Adrenal gland (tissue), 12 donors: ENCODE data around the gene ADGRL2. TPM values are rescaled to one million over a fixed set of nuclear protein-coding genes. Genes with fewer than 3 reads are reported as not detected.

ENCODE experiments used
- DNase-seq, 7 donors: peaks; one replicate each; pipeline ENCODE4 v3.0.0-alpha.2; 2019 to 2020
- H3K27ac ChIP-seq, 5 donors: fragments of 200-600 bp; sonication (generic) in 4 of 5; 1 replicate in 3 of 5; 2 replicates in 2 of 5; pipeline versions ENCODE4 v1.5.1 to v1.8.0; 2016 to 2020; ENCODE audit warnings: mild to moderate bottlenecking in 1 of 5
- H3K27me3 ChIP-seq: fragments of 200-600 bp; 2 replicates; pipeline ENCODE4 v1.8.0; 2021
- H3K36me3 ChIP-seq, 2 donors: fragments of 200-600 bp; replicated peaks in 1 of 2; 1 replicate in 1 of 2; 2 replicates in 1 of 2; pipeline versions ENCODE4 v1.5.1 to v1.8.0; 2018 to 2022
- H3K4me1 ChIP-seq, 2 donors: fragments of 200-600 bp; replicated peaks in 1 of 2; 1 replicate in 1 of 2; 2 replicates in 1 of 2; pipeline versions ENCODE4 v1.5.1 to v1.8.0; 2018 to 2021
- H3K4me3 ChIP-seq, 4 donors: fragments of 200-600 bp; sonication (generic) in 3 of 4; one replicate each; pipeline ENCODE4 v1.5.1; 2016 to 2018
- H3K9me3 ChIP-seq, 3 donors: fragments of 200-600 bp; sonication (generic) in 1 of 3; replicated peaks in 1 of 3; 1 replicate in 2 of 3; 2 replicates in 1 of 3; pipeline versions ENCODE4 v1.5.1 to v1.8.0; 2016 to 2021
- POLR2A ChIP-seq, 2 donors: fragments of 450-650 bp; IDR thresholded peaks; one replicate each; pipeline ENCODE4 v1.6.1; 2017; ENCODE audit warnings: antibody characterized with exemption in 2 of 2, mild to moderate bottlenecking in 2 of 2, moderate library complexity in 1 of 2
- WGBS, 4 donors: extraction: QIAGEN DNeasy Blood & Tissue Kit in 2 of 4; methylation state at CpG; one replicate each; pipeline versions ENCODE4 v1.1.5 to v1.1.7; 2013 to 2017; 5-methylcytosine and 5-hydroxymethylcytosine counted together
- intact Hi-C, 2 donors: fragments of 100-400 bp; cut with DNase I; formaldehyde crosslinking; loops; one replicate each; pipeline versions ENCODE4 v1.14.1 to v1.15.0; 2022 to 2023
- polyA plus RNA-seq, 3 donors: library from polyadenylated mRNA; stranded (reverse); fragments of 200-250 nt in 2 of 3; fragments of 350-450 nt in 1 of 3; fragmentation: Illumina TruSeq in 1 of 3; extraction: RNeasy Lipid Tissue Mini Kit (QIAGEN cat#74804) in 1 of 3; gene quantifications; one replicate each; pipeline ENCODE4 v1.2.3, GENCODE V29; 2013 to 2014
- total RNA-seq, 9 donors: library from RNA; depleted of rRNA in 4 of 9; stranded (reverse); fragments of >200 nt in 4 of 9; fragments of 120-200 nt in 1 of 9; fragmentation: NEBNext Ultra II Directional in 1 of 9; extraction: Animal tissue kit (Norgen Biotek cat#: 25700) in 1 of 9; gene quantifications; one replicate each; pipeline versions ENCODE4 v1.1.0 to v1.2.4, GENCODE V29; 2013 to 2023
- TF ChIP-seq, protein P1 (sequence below), 6 experiments: fragments of 450-650 bp in 4 of 6; fragments of 200-600 bp in 2 of 6; sonication (generic) in 1 of 6; IDR thresholded peaks; 1 replicate in 5 of 6; 2 replicates in 1 of 6; pipeline versions ENCODE4 v1.5.1 to v1.8.0; 2016 to 2021; ENCODE audit warnings: antibody characterized with exemption in 6 of 6, mild to moderate bottlenecking in 2 of 6, moderate library complexity in 1 of 6
- donor health status: healthy with polysubstance abuse.
- donor health status: Bipolar disorder and iron deficiency.
- donor health status: DM: yes; HTN: yes; CAD: no.
- donor health status: DM: no; HTN: no; CAD: no.
- donor health status: DM: no; HTN: no; CAD: no.
- donor health status: DM: yes; HTN: yes; CAD: no.

The ADGRL2 gene
- total and polyA plus RNA-seq, 12 donors = 24.2 to 170 (median 58.9) TPM

DNA sequence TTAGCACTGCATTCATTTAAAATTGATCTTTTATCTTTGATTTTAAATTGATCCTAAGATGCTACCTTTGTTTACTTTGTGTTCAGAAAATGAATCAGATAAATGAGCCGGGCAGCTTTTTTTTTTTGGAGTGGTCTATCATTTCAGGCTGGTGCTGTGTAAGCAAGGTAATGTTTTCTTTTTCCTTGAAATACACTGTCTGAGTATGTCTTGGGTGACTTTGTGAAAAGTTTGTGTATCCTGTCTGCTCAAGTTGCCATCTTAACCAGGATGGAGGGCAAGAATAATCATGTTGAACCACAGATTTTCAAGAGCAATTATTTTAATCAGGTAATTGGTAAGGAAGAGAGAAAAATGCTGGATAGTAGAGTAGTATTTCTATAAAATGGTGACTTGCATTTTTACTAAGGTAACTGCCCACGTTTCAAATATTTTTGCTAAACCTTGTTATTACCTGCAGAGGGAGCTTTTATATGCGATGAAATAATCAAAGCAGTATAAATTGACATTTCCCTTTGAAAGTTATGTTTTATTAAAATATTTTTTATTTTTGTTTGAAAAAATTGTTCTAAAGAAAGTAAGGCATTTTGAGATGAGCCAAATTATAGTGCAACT is 11.1 kb downstream of the ADGRL2 start:
- Histone ChIP-seq H3K9me3 (no peaks in the 10 kb centered on the region), H3K4me3 (no peak overlapping the region), H3K27me3 (no peaks in the 10 kb centered on the region), H3K4me1 (peaks cover 14 to 74% of the 10 kb centered on the region in 2 donors), H3K36me3 (no peaks in the 10 kb centered on the region), H3K27ac (no peak overlapping the region)
- TF ChIP-seq, protein P1, sequence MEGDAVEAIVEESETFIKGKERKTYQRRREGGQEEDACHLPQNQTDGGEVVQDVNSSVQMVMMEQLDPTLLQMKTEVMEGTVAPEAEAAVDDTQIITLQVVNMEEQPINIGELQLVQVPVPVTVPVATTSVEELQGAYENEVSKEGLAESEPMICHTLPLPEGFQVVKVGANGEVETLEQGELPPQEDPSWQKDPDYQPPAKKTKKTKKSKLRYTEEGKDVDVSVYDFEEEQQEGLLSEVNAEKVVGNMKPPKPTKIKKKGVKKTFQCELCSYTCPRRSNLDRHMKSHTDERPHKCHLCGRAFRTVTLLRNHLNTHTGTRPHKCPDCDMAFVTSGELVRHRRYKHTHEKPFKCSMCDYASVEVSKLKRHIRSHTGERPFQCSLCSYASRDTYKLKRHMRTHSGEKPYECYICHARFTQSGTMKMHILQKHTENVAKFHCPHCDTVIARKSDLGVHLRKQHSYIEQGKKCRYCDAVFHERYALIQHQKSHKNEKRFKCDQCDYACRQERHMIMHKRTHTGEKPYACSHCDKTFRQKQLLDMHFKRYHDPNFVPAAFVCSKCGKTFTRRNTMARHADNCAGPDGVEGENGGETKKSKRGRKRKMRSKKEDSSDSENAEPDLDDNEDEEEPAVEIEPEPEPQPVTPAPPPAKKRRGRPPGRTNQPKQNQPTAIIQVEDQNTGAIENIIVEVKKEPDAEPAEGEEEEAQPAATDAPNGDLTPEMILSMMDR (IDR thresholded peaks at IDR 0.05) = peak in 3 of 6 experiments; percentile 20 to 42 (median 21)
- no peak for TF ChIP-seq POLR2A (IDR thresholded peaks at IDR 0.05)
- no peak for DNase-seq
- 45 to 50% (median 48%) methylated on average over 3 of the region's 3 CpGs for WGBS, 4 donors
- intact Hi-C loops = no loop called here

GRCh38 chr1:81812712-81813111 is 12.0 kb downstream of the ADGRL2 start:
- no peak overlapping the region for H3K27ac ChIP-seq
- no peak overlapping the region for H3K4me3 ChIP-seq
- intact Hi-C loops = no loop called here
- no peaks in the 10 kb centered on the region for H3K9me3 ChIP-seq
- TF ChIP-seq, protein P1 (IDR thresholded peaks at IDR 0.05) = no peak
- TF ChIP-seq POLR2A (IDR thresholded peaks at IDR 0.05) = no peak
- WGBS, 4 donors = 33 to 42% (median 35%) methylated on average over 4 of the region's 4 CpGs
- H3K36me3 ChIP-seq = no peaks in the 10 kb centered on the region
- no peaks in the 10 kb centered on the region for H3K27me3 ChIP-seq
- no peak for DNase-seq
- H3K4me1 ChIP-seq = peaks cover 19 to 75% of the 10 kb centered on the region in 2 donors

DNA sequence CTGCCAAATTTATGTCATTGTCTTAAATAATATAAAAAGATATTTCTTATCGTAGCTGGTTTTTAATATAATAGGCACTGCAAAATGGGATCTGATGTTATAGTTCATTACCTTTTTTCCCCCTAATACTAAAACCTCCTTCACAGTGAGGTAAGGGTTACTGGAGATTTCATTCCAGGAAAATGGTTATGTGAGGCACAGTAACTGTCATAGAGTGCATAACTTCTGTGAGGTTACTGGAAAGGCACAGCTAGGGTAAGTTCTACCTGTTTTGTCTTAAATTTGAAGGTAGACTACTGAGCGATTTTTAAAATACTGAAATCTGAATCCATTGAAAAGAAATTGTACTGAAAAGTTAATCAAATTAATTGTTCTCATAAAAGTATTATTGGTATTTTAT is 13.0 kb downstream of the ADGRL2 start:
- Histone ChIP-seq H3K4me1 (peaks cover 20 to 73% of the 10 kb centered on the region in 2 donors), H3K27ac (no peak overlapping the region), H3K9me3 (no peaks in the 10 kb centered on the region), H3K27me3 (no peaks in the 10 kb centered on the region), H3K4me3 (no peak overlapping the region), H3K36me3 (no peaks in the 10 kb centered on the region)
- no peak for DNase-seq
- intact Hi-C loops = no loop called here
- 77 to 84% (median 79%) methylated on average over 2 of the region's 2 CpGs for WGBS, 4 donors
- TF ChIP-seq POLR2A (IDR thresholded peaks at IDR 0.05) = no peak
- TF ChIP-seq, protein P1 (IDR thresholded peaks at IDR 0.05) = no peak

DNA sequence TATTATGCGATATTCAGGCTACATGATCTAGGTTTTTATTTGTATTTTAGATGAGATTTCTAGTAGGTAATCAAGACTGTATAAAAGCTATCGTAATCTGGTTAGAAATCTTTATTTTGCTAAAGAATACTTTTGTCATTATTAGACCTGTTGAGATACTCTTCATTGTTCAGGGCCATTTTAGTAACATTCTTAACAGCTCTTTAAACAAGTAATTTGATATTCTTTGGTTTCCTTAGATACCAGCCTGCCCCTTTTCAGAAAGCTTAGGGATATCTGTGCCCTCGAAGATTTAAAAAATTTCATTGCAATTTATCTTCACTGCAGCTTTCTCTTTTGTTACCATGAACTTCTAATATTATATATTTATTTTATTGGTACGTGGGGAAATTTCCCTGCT is 18.9 kb downstream of the ADGRL2 start:
- intact Hi-C loops = no loop called here
- Histone ChIP-seq H3K4me3 (no peak overlapping the region), H3K4me1 (peaks cover 6 to 35% of the 10 kb centered on the region in 2 donors), H3K36me3 (no peaks in the 10 kb centered on the region), H3K27ac (no peak overlapping the region), H3K27me3 (no peaks in the 10 kb centered on the region), H3K9me3 (no peaks in the 10 kb centered on the region)
- DNase-seq = no peak
- WGBS, 4 donors = 83 to 91% (median 87%) methylated on average over 4 of the region's 4 CpGs
- TF ChIP-seq POLR2A (IDR thresholded peaks at IDR 0.05) = no peak
- TF ChIP-seq, protein P1 (IDR thresholded peaks at IDR 0.05) = no peak
